ENCODE results near the gene MYBL2.

- TF ChIP-seq, protein P1, sequence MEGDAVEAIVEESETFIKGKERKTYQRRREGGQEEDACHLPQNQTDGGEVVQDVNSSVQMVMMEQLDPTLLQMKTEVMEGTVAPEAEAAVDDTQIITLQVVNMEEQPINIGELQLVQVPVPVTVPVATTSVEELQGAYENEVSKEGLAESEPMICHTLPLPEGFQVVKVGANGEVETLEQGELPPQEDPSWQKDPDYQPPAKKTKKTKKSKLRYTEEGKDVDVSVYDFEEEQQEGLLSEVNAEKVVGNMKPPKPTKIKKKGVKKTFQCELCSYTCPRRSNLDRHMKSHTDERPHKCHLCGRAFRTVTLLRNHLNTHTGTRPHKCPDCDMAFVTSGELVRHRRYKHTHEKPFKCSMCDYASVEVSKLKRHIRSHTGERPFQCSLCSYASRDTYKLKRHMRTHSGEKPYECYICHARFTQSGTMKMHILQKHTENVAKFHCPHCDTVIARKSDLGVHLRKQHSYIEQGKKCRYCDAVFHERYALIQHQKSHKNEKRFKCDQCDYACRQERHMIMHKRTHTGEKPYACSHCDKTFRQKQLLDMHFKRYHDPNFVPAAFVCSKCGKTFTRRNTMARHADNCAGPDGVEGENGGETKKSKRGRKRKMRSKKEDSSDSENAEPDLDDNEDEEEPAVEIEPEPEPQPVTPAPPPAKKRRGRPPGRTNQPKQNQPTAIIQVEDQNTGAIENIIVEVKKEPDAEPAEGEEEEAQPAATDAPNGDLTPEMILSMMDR (IDR thresholded peaks at IDR 0.05 in 8 of 11, conservative IDR thresholded peaks at IDR 0.05 in 3 of 11), result no peak
- TF ChIP-seq POLR2AphosphoS5 (IDR thresholded peaks at IDR 0.05), result no peak
- TF ChIP-seq POLR2A (IDR thresholded peaks at IDR 0.05), result no peak
These were observed 28.7 kb downstream of the MYBL2 start for GRCh38 chr20:43695571-43695970.

All from spleen (tissue), 7 donors.